IPS-18c (cell line): ENCODE data around the gene CST9.
"Not testable (repeated sequence)": the region's sequence is repeated elsewhere in the genome, so short reads cannot be mapped to it uniquely, and the experiment has no call there.

Source experiments
- H3K4me3 ChIP-seq: 2 replicates; pipeline ENCODE4 v1.7.0; 2013; ENCODE audit warnings: low read depth, mild to moderate bottlenecking, low read length, moderate library complexity; ENCODE audit not compliant: insufficient read depth
- H3K9me3 ChIP-seq: one replicate; pipeline ENCODE4 v1.6.1; 2013; ENCODE audit warnings: mild to moderate bottlenecking, low read length, moderate library complexity; ENCODE audit not compliant: control insufficient read depth, insufficient read depth

Gene CST9

DNA sequence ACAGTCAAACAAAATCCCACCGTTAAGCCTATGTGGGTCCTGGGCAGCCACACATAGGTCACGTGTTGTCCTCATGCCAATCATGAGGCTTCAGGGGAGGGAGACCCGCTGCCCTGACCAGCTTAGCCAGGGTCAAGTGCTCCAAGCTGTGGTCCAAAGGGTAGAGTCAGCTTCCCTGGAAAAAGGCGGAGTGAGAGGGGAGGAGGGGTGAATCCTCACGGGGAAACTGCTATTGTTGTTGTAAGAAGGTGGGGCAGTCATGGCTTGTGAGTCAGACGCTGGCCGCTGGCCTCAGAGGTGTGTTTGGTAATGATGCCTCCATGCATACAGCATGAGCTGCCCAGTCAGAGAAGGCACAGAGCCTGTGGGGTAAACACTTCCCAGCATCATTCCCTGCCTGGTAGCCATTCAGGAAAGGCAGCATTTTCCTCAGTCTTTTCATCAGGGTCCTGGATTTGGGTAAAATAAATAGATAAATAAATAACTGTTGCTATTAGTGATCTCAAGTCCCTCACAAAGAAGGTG is 23.4 kb upstream of the CST9 start:
- H3K4me3 ChIP-seq: no peak overlapping the region

DNA sequence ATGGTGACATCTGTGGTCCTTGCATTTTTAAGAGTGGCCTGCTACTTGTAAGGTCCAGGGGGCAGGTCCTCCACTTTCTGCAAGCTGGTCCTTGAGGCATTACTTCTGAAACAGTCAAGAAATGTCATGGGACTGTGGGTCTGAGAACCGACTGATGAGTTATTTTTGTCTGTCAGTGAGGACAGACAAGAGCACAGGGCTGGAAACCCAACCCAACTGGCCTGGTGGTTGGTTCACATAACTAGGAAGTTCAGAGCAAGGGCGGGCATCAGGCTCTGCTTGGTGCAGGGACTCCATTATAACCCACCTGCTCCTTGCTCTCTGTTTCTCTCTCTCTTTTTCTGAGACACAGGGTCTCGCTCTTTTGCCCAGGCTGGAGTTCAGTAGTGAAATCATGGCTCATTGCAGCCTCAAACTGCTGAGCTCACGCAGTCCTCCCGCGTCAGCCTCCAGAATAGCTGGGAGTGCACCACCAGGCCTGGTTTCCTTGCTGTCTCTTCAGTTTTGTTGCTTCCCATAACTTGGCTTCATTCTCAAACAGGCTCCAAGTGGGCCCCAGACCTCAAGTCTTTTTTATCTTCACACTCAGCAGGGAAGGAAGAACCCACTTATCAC is 22.8 kb upstream of the CST9 start:
- Histone ChIP-seq H3K9me3 (no peaks in the 10 kb centered on the region), H3K4me3 (no peak overlapping the region)

More for the DNA sequence above, 23.4 kb upstream of the CST9 start:
- no peaks in the 10 kb centered on the region for H3K9me3 ChIP-seq

DNA sequence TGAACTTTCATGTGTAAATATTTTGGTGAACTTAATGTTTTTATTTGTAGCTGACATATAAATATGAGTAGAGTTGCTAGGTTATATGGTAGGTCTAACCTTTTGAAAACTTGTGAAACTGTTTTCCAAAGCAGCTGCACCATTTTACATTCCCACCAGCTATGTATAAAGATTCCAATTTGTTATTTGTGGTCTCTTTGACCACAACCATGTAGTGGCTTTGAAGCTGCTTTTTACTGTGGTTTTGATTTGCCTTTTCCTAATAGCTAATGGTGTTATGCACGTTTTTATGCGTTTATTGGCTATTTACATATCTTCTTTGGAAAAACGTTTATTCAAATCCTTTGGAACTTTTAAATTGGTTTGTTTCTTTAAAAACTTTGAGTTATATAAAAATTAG is 21.8 kb upstream of the CST9 start:
- Histone ChIP-seq H3K4me3 (no peak overlapping the region), H3K9me3 (no peaks in the 10 kb centered on the region)

DNA sequence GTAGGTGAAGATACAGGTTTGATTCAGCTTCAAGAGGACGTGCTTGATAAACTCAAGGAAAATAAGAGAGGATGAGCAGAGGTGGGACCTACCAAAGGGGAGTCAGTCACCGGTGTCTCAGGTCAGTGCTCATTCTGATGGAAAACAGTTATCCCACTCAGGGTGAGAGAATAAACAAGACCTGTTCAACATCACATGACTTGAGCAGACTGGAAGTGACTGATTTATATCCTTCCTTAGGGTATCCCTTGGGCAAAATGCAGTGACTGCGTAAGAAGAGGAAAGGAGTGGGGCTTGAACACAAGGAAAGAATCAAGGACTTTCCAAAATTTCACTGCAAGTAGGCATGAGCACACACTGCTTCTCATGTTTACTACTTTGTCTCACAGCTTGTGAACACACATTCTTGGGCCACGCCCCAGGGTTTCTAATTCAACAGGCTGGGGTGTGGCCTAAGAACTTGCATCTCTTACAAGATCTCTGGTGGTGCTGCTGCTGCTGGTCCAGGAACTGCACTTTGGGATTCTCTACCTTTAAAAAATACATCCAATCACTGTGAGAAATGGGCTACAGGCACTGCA is 20.4 kb upstream of the CST9 start:
- Histone ChIP-seq H3K4me3 (no peak overlapping the region), H3K9me3 (no peaks in the 10 kb centered on the region)

DNA sequence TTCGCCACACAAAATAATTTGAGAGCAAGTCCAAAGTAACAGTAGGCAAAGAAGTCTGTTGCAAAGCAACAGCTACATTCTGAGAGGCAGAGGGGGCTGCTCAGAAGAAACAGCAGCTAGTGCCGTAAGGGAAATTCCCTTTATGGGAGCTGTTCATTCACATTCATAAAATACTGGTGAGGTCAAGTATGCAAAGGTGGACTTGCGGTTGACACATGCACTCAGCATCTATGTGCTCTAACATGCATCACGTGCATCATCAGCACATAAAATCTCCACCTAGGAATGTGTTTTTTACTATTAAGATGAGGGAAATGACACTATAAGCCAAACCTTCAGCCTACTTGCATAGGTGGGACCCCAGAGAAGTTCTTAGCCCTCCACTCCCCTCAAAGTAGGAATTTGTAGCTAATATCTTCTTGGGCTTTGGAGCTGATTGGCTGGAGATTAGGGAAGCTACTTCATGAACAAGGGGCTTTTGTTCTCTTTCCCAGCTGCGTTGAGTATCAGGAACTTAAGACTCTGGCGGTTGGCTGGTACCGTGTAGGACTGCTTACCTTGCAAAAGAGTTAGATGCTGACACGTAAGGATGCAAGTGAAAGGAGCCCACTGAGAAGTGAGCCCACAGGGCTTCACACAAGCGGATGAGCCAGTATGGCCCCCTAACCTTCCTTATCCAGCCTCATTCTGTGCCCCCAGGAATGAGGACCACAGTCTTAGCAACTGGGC is 19.7 kb upstream of the CST9 start:
- Histone ChIP-seq H3K9me3 (no peaks in the 10 kb centered on the region), H3K4me3 (no peak overlapping the region)

DNA sequence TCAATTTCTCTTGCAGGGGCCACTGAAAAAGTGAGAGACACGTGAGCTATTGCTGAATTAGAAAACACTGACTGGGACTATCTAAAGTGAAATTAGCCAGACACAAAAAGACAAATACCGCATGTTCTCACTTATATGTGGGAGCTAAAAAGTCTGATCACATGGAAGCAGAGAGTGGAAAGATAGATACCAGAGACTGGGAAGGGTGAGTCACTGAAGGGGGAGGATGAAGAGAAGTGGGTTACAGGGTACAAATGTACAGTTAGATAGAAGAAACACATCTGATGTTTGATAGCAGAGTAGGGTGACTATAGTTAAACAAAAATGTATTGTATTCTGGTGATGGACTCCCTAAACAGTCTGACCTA is 18.6 kb upstream of the CST9 start:
- Histone ChIP-seq H3K9me3 (no peaks in the 10 kb centered on the region), H3K4me3 (no peak overlapping the region)

DNA sequence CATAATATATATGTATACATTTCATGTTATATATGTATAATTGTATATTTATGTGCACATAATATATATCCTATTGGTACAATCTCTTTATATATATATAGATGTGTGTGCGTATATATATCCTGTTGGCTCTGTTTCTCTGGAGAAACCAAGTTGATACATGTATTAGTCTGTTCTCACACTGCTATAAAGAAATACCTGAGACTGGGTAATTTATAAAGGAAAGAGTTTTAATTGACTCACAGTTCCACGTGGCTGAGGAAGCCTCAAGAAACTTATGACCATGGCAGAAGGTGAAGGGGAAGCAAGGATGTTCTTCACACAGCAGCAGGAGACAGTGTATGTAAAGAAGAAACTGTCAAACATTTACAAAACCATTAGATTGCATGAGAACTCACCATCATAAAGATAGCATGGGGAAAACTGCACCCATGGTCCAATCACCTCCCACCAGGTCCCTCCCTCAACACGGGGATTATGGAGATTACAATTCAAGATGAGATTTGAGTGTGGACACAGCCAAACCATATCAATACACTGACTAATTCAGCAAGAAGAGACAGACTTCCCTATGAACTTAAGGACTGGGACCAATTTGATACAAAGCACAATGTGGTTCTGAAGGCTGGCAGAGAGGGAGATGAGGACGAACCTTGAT is 18.1 kb upstream of the CST9 start:
- Histone ChIP-seq H3K4me3 (no peak overlapping the region), H3K9me3 (no peaks in the 10 kb centered on the region)

DNA sequence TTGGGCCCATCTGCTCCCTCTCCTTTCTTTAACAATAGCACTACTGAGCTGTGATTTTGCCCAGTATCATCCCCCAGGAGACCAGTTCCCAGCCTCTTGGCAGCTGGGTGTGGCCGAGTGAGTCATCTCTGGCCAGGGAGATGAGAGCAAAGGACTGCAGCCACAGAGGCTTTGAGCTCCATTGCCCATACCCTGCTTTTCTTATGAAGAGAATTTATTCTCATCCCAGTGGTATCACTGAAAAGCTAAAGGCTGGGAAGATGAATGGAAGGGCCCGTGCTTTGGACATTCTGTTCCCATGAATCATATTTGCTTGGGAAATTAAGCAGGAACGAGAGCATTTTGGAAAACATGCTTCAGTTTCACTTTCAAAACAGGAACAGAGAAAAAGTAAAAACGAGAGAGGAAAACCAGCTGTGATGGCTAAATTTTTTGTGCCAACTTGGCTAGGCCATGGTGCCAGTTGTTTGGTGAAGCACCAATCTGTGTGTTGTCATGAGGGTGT is 17.2 kb upstream of the CST9 start:
- Histone ChIP-seq H3K9me3 (no peaks in the 10 kb centered on the region), H3K4me3 (no peak overlapping the region)

DNA sequence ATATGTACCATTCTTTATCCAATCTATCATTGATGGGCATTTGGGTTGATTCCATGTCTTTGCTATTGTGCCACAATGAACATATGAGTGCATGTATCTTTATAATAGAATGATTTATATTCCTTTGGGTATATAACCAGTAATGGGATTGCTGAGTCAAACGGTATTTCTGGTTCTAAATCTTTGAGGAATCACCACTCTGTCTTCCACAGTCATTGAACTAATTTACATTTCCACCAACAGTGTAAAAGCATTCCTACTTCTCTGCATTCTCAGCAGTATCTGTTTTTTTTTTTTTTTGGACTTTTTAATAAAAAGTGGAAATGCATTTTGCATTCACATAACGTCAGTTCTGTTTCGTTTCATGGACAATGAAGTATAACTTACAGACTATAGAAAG is 16.7 kb upstream of the CST9 start:
- not testable (repeated sequence) for H3K4me3 ChIP-seq, H3K9me3 ChIP-seq

DNA sequence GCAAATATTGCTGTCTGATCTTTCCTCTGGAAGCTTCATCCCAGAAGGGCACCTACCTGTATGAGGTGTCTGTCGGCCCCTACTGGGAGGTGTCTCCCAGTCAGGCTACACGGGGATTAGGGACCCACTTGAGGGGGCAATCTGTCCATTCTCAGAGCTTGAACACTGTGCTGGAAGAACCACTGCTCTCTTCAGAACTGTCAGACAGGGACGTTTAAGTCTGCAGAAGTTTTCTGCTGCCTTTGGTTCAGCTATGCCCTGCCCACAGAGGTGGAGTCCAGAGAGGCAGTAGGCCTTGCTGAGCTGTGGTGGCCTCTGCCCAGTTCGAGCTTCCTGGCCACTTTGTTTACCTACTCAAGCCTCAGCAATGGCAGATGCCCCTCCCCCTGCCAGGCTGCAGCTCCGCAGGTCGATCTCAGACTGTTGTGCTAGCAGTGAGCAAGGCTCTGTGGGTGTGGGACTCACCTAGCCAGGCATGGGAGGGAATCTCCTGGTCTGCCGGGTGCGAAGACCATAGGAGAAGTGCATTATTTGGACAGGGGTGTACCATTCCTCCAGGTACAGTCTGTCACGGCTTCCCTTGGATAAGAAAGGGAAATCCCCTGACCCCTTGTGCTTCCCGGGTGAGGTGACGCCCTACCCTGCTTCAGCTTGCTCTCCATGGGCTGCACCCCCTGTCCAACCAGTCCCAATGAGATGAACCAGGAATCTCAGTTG is 15.1 kb upstream of the CST9 start:
- not testable (repeated sequence) for H3K9me3 ChIP-seq, H3K4me3 ChIP-seq

DNA sequence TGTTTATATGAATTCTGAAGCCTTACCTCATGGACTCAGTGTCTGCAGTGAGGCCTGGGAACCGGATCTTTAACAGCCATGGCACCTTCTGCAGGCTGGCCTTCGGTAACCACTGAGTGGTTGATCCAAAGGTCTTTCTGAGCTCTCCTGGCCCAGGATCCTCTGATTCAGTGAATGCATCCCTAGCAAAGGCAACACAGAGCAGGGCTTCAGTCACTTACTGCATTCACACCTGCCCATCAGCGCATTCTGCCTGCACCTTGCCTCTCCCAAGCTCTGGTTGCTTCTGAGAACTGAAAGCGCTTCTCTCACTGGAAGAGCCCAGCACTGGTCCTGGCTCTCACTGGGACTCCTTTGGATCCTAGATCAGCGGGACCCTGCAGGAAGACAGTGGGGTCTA is 8.4 kb upstream of the CST9 start:
- H3K4me3 ChIP-seq: no peak overlapping the region
- peaks cover 2% of the 10 kb centered on the region for H3K9me3 ChIP-seq

DNA sequence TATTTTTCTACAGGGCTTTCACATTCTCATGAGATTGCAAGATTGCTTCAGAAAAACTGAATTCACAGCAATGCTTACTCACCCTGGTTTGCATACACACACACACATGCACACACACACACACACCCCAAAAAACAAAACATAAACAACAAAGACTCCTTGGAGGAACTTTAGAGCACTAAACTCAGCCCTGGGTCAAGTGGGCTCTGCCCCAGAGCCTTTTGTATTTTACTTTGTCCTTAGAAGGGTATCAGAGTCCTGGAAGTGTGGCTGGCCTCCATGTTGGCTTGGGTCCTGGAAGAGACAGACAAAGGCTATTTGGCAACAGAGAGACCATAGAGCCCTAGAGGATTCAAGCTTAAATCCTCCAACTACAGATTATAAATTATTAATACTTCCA is 8.0 kb upstream of the CST9 start:
- Histone ChIP-seq H3K4me3 (no peak overlapping the region), H3K9me3 (peaks cover 2% of the 10 kb centered on the region)

DNA sequence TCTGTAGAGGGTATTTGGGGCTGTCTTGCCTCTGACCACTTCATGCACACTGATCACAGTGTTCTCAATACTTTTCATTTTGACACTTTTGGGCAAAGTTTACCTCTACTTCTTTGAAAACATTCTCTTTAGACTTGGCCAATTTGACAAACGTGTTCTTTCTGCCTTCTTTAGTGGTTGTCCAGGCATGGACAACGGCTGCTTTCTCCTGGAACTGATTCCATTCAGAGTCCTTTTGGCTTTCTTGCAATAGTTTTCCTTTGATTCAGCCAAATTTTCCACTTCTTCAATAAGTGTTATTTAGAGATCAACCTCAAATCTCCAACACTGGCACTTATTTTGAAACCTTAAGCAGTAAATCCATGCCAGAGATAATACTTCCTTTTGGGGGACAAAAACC is 6.7 kb upstream of the CST9 start:
- H3K9me3 ChIP-seq: peaks cover 2% of the 10 kb centered on the region
- H3K4me3 ChIP-seq: no peak overlapping the region

DNA sequence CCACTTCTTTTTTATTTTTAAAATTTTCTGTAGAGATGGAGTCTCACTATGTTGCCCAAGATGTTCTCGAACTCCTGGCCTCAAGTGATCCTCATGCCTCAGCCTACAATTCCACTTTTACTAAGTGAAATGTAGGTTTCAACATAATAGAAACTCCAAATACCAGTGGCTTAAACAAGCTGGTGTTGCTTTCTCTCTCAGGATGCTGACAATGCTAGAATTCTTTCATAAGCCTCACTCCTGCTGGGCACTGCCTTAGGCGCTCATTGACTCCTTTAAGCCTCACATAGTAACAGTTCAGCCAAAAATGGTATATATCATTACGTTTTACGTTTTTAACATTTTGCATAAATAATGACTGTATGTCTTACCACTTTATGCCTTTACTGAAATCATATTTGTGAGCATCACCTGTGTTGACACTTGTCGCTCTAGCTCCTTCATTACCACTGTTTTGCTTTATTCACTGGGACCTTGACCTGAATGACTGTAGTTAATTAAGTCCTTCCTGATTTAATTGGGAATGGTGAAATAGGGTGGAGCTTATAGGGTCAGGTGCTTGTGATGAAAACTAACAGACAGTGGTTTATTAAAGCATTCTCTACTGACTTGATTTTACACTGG is 3.9 kb upstream of the CST9 start:
- H3K9me3 ChIP-seq: peaks cover 2% of the 10 kb centered on the region
- no peak overlapping the region for H3K4me3 ChIP-seq

DNA sequence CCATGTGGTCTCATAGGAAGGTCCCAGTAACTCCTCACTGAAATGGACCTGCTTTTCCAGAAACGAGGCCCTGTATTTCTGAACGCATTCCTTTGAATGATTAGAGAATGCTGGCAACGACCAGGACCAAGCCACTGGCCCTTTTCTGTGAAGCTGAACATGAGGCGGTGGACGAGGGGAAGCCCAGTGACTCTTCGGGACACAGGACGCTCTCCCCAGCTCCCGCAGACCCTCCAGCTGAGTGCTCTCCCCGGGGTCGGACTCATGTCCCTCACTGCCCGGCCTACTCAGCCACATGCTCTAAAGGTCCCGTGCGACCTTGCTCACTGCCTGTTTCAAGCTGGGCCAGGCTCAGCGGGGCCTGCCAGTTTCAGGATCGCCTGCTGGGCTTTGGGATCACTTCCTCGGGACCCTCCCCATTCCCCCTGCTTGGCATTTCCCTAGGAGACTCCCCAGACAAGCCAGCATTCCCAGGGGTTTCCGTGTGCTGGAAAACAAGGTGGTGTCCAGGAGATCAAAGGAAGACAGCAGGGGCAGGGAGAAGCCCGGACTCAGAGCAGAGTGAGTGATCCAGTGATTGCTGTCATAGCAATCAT is 2.6 kb upstream of the CST9 start:
- H3K9me3 ChIP-seq: peaks cover 2% of the 10 kb centered on the region
- H3K4me3 ChIP-seq: no peak overlapping the region

DNA sequence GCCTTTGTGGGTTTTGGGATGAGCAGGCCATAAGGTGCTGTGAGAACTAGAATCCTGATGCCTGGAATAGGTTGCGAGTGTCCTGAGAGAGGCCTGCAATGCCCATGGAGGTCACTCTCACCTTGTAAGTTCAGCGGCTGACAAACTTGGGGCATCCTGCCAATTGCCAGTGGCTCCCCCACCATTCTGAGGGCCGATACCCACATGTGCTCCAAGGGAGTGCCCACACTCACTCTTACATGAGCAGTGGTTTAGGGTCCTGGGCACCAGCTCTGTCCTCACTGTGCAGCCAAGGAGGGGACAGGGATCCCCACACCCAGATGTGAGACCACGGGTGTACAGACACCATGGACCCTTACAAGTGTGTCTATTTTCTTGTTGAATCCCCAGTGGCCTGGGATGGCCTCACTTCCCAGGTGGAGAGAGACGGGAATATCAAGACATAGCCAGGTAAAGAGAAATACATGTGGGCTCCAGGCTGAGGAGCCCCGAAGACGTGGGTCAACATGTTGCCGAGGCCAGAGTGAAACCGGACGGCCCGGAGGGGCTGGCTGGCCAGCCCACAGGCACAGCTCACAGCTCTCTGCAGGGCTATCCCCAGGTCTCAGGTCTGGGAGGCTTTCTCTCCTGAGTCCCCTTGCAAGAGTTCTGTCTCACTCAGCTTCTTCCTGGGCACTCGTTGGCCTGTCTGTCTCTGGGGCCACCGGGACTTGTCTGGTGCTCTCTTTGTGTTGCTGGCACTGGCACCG is 2.0 kb upstream of the CST9 start:
- H3K4me3 ChIP-seq: no peak overlapping the region

More for the DNA sequence above, 2.0 kb upstream of the CST9 start:
- peaks cover 2% of the 10 kb centered on the region for H3K9me3 ChIP-seq
